HEK293 (cell line): Measurements from ENCODE around the gene FBXL13.

ENCODE experiments used
- CTCF ChIA-PET: fragments of 350-600 bp; formaldehyde crosslinking; extraction: SDS; loops from one replicate; lab custom pipeline; 2021; ENCODE audit warnings: antibody characterized with exemption; lab: Yijun Ruan, JAX
- POLR2A ChIA-PET: fragments of 300-600 bp; formaldehyde crosslinking; extraction: SDS; loops from one replicate; lab custom pipeline; 2020; ENCODE audit warnings: antibody characterized with exemption, inconsistent platforms; lab: Yijun Ruan, JAX
- H3K27ac ChIP-seq: fragments of 200-500 bp; sonication (Bioruptor generic); 2 replicates; pipeline ENCODE4 v1.5.1; 2014; ENCODE audit warnings: low read depth, low read length, control low read depth, inconsistent platforms; ENCODE audit errors: extremely low read depth
- H3K36me3 ChIP-seq, 2 experiments: fragments of 200-500 bp in 1 of 2; sonication (Bioruptor generic) in 1 of 2; 1 replicate in 1 of 2; 2 replicates in 1 of 2; pipeline ENCODE4 v1.5.1; 2014 to 2017; ENCODE audit warnings: inconsistent platforms in 2 of 2, low read length in 2 of 2; ENCODE audit not compliant: control insufficient read depth in 2 of 2, insufficient read depth in 1 of 2
- H3K4me1 ChIP-seq: fragments of 200-500 bp; sonication (Bioruptor generic); 2 replicates; pipeline ENCODE4 v1.5.1; 2014; ENCODE audit warnings: mild to moderate bottlenecking, low read length, inconsistent platforms; ENCODE audit not compliant: control insufficient read depth, insufficient read depth
- H3K4me3 ChIP-seq: 2 replicates; pipeline ENCODE4 v1.5.1; 2011; ENCODE audit warnings: low read depth, mild to moderate bottlenecking, control low read depth, low read length, moderate library complexity
- H3K9me3 ChIP-seq: fragments of 200-500 bp; sonication (Bioruptor generic); 2 replicates; pipeline ENCODE4 v1.5.1; 2014; ENCODE audit warnings: low read depth, low read length, inconsistent platforms; ENCODE audit not compliant: control insufficient read depth, insufficient read depth
- KLF8 ChIP-seq: fragments of 450-650 bp; formaldehyde crosslinking; IDR thresholded peaks from 2 replicates; pipeline ENCODE4 v1.5.1; 2016; ENCODE audit warnings: missing biosample characterization, missing genetic modification characterization
- PRDM1 ChIP-seq: fragments of 450-650 bp; formaldehyde crosslinking; IDR thresholded peaks from 2 replicates; pipeline ENCODE4; 2016; ENCODE audit warnings: missing biosample characterization, missing genetic modification characterization
- PRDM10 ChIP-seq: fragments of 450-650 bp; formaldehyde crosslinking; IDR thresholded peaks from 2 replicates; pipeline ENCODE4 v1.5.1; 2016; ENCODE audit warnings: missing biosample characterization, missing genetic modification characterization
- SCRT2 ChIP-seq: fragments of 450-650 bp; formaldehyde crosslinking; IDR thresholded peaks from 2 replicates; pipeline ENCODE4 v1.5.1; 2016; ENCODE audit warnings: missing biosample characterization, missing genetic modification characterization
- ZBTB44 ChIP-seq: fragments of 450-650 bp; IDR thresholded peaks from 2 replicates; pipeline ENCODE4 v1.5.1; 2018; ENCODE audit warnings: missing biosample characterization, mild to moderate bottlenecking, missing genetic modification characterization
- ZFHX2 ChIP-seq: fragments of 450-650 bp; formaldehyde crosslinking; conservative IDR thresholded peaks from 2 replicates; pipeline ENCODE4 v1.5.1; 2016; ENCODE audit warnings: missing biosample characterization, missing genetic modification characterization
- ZFP37 ChIP-seq: fragments of 450-650 bp; formaldehyde crosslinking; IDR thresholded peaks from 2 replicates; pipeline ENCODE4 v1.5.1; 2016; ENCODE audit warnings: missing biosample characterization, missing genetic modification characterization
- ZIC2 ChIP-seq: fragments of 450-650 bp; formaldehyde crosslinking; IDR thresholded peaks from 2 replicates; pipeline ENCODE4 v1.5.1; 2016; ENCODE audit warnings: missing biosample characterization, missing genetic modification characterization
- ZNF140 ChIP-seq: fragments of 450-650 bp; formaldehyde crosslinking; IDR thresholded peaks from 2 replicates; pipeline ENCODE4 v1.5.1; 2016; ENCODE audit warnings: missing biosample characterization, missing genetic modification characterization
- ZNF175 ChIP-seq: fragments of 450-650 bp; formaldehyde crosslinking; IDR thresholded peaks from 2 replicates; pipeline ENCODE4 v1.5.1; 2016; ENCODE audit warnings: missing biosample characterization, missing genetic modification characterization
- ZNF19 ChIP-seq: fragments of 450-650 bp; formaldehyde crosslinking; IDR thresholded peaks from 2 replicates; pipeline ENCODE4; 2016; ENCODE audit warnings: missing biosample characterization, missing genetic modification characterization, low read depth
- ZNF214 ChIP-seq: fragments of 450-650 bp; formaldehyde crosslinking; IDR thresholded peaks from 2 replicates; pipeline ENCODE4 v1.5.1; 2017; ENCODE audit warnings: missing biosample characterization, mild to moderate bottlenecking, missing genetic modification characterization, borderline replicate concordance
- ZNF221 ChIP-seq: fragments of 450-650 bp; formaldehyde crosslinking; IDR thresholded peaks from 2 replicates; pipeline ENCODE4 v1.5.1; 2017; ENCODE audit warnings: missing biosample characterization, missing genetic modification characterization, borderline replicate concordance
- ZNF335 ChIP-seq: fragments of 450-650 bp; formaldehyde crosslinking; conservative IDR thresholded peaks from 2 replicates; pipeline ENCODE4 v1.5.1; 2016; ENCODE audit warnings: missing biosample characterization, missing genetic modification characterization
- ZNF362 ChIP-seq: fragments of 450-650 bp; formaldehyde crosslinking; IDR thresholded peaks from 2 replicates; pipeline ENCODE4 v1.5.1; 2016; ENCODE audit warnings: missing biosample characterization, missing genetic modification characterization
- ZNF423 ChIP-seq: fragments of 450-650 bp; formaldehyde crosslinking; IDR thresholded peaks from 2 replicates; pipeline ENCODE4 v1.5.1; 2016; ENCODE audit warnings: missing biosample characterization, missing genetic modification characterization
- ZNF624 ChIP-seq: fragments of 450-650 bp; formaldehyde crosslinking; IDR thresholded peaks from 2 replicates; pipeline ENCODE4 v1.5.1; 2017; ENCODE audit warnings: missing biosample characterization, missing genetic modification characterization
- ZNF629 ChIP-seq: fragments of 450-650 bp; formaldehyde crosslinking; IDR thresholded peaks from 2 replicates; pipeline ENCODE4 v1.5.1; 2017; ENCODE audit warnings: missing biosample characterization, missing genetic modification characterization
- ZXDB ChIP-seq: fragments of 450-650 bp; formaldehyde crosslinking; IDR thresholded peaks from 2 replicates; pipeline ENCODE4 v1.5.1; 2016; ENCODE audit warnings: missing biosample characterization, missing genetic modification characterization
- TF ChIP-seq, protein P1 (sequence below): fragments of 450-650 bp; formaldehyde crosslinking; IDR thresholded peaks from 2 replicates; pipeline ENCODE4 v1.5.1; 2017; ENCODE audit warnings: missing biosample characterization, missing genetic modification characterization
- TF ChIP-seq, protein P2 (sequence below): fragments of 450-650 bp; formaldehyde crosslinking; IDR thresholded peaks from 2 replicates; pipeline ENCODE4 v1.5.1; 2016; ENCODE audit warnings: missing biosample characterization, missing genetic modification characterization
- TF ChIP-seq, protein P3 (sequence below): fragments of 450-650 bp; formaldehyde crosslinking; IDR thresholded peaks from 2 replicates; pipeline ENCODE4 v1.5.1; 2016; ENCODE audit warnings: missing biosample characterization, missing genetic modification characterization

FBXL13 gene

GRCh38 chr7:102836191-102836919, 238.2 kb downstream of the FBXL13 start:
- H3K4me1 ChIP-seq: 0 out of 2 replicates have a peak, but pooled peaks cover 3% of the 10 kb centered on the region
- no peak overlapping the region for H3K27ac ChIP-seq
- H3K36me3 ChIP-seq: no peaks in the 10 kb centered on the region
- ChIA-PET CTCF (interaction anchor here (0.6 to 1.1 kb wide), 3 partner anchors 77 to 230 kb away, joined by 3 to 4 read pairs (median 3); no protein-coding TSS in a partner anchor), POLR2A (no interaction called here)
- H3K9me3 ChIP-seq: no peaks in the 10 kb centered on the region
- no peak overlapping the region for H3K4me3 ChIP-seq
- TF ChIP-seq ZNF140 (tag by site-specific recombination) (no peak), ZNF214 (no peak), ZFP37 (tag by site-specific recombination) (peak; percentile 69; the same call in 1 of the 2 replicates), KLF8 (tag by site-specific recombination) (0 out of 2 replicates have a peak, but pooled peaks have one; percentile 19), ZNF362 (tag by site-specific recombination) (no peak), PRDM10 (peak; percentile 69), ZNF629 (tag by site-specific recombination) (peak; percentile 65), ZXDB (peak; percentile 51; the same call in 1 of the 2 replicates), ZNF221 (tag by site-specific recombination) (no peak), ZIC2 (tag by site-specific recombination) (no peak), ZBTB44 (tag by site-specific recombination) (no peak), PRDM1 (tag by site-specific recombination) (peak; percentile 59; the same call in 1 of the 2 replicates), SCRT2 (tag by site-specific recombination) (no peak), ZNF19 (tag by site-specific recombination) (no peak), ZFHX2 (tag by site-specific recombination) (peak; percentile 23; the same call in 1 of the 2 replicates), ZNF624 (tag by site-specific recombination) (no peak), ZNF175 (no peak), ZNF423 (no peak), ZNF335 (tag by site-specific recombination) (0 out of 2 replicates have a peak, but pooled peaks have one; percentile 17)
- TF ChIP-seq, protein P1, sequence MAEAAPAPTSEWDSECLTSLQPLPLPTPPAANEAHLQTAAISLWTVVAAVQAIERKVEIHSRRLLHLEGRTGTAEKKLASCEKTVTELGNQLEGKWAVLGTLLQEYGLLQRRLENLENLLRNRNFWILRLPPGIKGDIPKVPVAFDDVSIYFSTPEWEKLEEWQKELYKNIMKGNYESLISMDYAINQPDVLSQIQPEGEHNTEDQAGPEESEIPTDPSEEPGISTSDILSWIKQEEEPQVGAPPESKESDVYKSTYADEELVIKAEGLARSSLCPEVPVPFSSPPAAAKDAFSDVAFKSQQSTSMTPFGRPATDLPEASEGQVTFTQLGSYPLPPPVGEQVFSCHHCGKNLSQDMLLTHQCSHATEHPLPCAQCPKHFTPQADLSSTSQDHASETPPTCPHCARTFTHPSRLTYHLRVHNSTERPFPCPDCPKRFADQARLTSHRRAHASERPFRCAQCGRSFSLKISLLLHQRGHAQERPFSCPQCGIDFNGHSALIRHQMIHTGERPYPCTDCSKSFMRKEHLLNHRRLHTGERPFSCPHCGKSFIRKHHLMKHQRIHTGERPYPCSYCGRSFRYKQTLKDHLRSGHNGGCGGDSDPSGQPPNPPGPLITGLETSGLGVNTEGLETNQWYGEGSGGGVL: 0 out of 2 replicates have a peak, but pooled peaks have one; percentile 10
- TF ChIP-seq, protein P2, sequence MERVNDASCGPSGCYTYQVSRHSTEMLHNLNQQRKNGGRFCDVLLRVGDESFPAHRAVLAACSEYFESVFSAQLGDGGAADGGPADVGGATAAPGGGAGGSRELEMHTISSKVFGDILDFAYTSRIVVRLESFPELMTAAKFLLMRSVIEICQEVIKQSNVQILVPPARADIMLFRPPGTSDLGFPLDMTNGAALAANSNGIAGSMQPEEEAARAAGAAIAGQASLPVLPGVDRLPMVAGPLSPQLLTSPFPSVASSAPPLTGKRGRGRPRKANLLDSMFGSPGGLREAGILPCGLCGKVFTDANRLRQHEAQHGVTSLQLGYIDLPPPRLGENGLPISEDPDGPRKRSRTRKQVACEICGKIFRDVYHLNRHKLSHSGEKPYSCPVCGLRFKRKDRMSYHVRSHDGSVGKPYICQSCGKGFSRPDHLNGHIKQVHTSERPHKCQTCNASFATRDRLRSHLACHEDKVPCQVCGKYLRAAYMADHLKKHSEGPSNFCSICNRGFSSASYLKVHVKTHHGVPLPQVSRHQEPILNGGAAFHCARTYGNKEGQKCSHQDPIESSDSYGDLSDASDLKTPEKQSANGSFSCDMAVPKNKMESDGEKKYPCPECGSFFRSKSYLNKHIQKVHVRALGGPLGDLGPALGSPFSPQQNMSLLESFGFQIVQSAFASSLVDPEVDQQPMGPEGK: no peak
- TF ChIP-seq, protein P3, sequence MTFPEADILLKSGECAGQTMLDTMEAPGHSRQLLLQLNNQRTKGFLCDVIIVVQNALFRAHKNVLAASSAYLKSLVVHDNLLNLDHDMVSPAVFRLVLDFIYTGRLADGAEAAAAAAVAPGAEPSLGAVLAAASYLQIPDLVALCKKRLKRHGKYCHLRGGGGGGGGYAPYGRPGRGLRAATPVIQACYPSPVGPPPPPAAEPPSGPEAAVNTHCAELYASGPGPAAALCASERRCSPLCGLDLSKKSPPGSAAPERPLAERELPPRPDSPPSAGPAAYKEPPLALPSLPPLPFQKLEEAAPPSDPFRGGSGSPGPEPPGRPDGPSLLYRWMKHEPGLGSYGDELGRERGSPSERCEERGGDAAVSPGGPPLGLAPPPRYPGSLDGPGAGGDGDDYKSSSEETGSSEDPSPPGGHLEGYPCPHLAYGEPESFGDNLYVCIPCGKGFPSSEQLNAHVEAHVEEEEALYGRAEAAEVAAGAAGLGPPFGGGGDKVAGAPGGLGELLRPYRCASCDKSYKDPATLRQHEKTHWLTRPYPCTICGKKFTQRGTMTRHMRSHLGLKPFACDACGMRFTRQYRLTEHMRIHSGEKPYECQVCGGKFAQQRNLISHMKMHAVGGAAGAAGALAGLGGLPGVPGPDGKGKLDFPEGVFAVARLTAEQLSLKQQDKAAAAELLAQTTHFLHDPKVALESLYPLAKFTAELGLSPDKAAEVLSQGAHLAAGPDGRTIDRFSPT (tag by site-specific recombination): peak; percentile 57; the same call in 1 of the 2 replicates
